ENCODE data around the gene SPSB3.
A peak's percentile ranks its signal among the peaks of the same experiment; 100 is the strongest.

Gene SPSB3

GRCh38 chr16:1820096-1820945 is 38.0 kb upstream of the SPSB3 start:
- H3K9me3 Mint-ChIP-seq, result no peaks in the 10 kb centered on the region
- H3K4me1 Mint-ChIP-seq (ENCODE audit: low read depth), result peaks cover 5% of the 10 kb centered on the region
- no peak overlapping the region for H3K27ac Mint-ChIP-seq
- H3K4me3 Mint-ChIP-seq, result no peak overlapping the region
- peaks cover 5% of the 10 kb centered on the region for H3K36me3 Mint-ChIP-seq (ENCODE audit: low read depth)
- H3K27me3 Mint-ChIP-seq (ENCODE audit: low read depth), result no peaks in the 10 kb centered on the region
- no peak for DNase-seq (ENCODE audit: low spot score)

DNA sequence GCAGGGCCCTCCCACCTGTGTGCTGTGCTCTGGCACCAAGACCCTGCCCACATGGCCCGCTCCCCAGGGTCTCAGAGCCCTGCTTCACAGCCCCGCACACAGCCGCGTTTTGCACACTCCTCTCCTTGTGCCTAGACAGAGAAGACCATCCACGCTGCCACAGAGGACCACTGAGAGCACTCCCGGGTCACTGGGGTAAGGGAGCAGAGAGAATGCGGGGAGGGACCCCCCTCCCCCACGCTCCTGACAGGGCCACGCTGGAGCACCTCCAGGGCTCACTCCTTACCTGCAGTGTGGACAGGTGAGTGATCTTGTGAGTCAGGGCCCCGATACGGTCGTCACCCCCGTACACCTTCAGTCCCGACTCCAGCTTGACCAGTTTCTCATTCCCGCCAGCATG is 37.2 kb upstream of the SPSB3 start:
- H3K9me3 Mint-ChIP-seq, result no peaks in the 10 kb centered on the region
- H3K27me3 Mint-ChIP-seq (ENCODE audit: low read depth), result no peaks in the 10 kb centered on the region
- peaks cover 3% of the 10 kb centered on the region for H3K4me1 Mint-ChIP-seq (ENCODE audit: low read depth)
- H3K27ac Mint-ChIP-seq, result no peak overlapping the region
- peaks cover 7% of the 10 kb centered on the region for H3K36me3 Mint-ChIP-seq (ENCODE audit: low read depth)
- DNase-seq (ENCODE audit: low spot score), result no peak
- H3K4me3 Mint-ChIP-seq, result no peak overlapping the region

GRCh38 chr16:1818873-1819525 is 36.6 kb upstream of the SPSB3 start:
- Mint-ChIP-seq H3K4me1 (ENCODE audit: low read depth) (peaks cover 3% of the 10 kb centered on the region), H3K9me3 (no peaks in the 10 kb centered on the region), H3K27me3 (ENCODE audit: low read depth) (no peaks in the 10 kb centered on the region), H3K27ac (no peak overlapping the region), H3K4me3 (no peak overlapping the region), H3K36me3 (ENCODE audit: low read depth) (peaks cover 7% of the 10 kb centered on the region)
- DNase-seq (ENCODE audit: low spot score), result no peak

- no peak for DNase-seq (ENCODE audit: low spot score)
- Mint-ChIP-seq H3K27ac (no peak overlapping the region), H3K27me3 (ENCODE audit: low read depth) (no peaks in the 10 kb centered on the region), H3K36me3 (ENCODE audit: low read depth) (peaks cover 9% of the 10 kb centered on the region), H3K4me1 (ENCODE audit: low read depth) (peaks cover under 1% of the 10 kb centered on the region), H3K4me3 (no peak overlapping the region), H3K9me3 (no peaks in the 10 kb centered on the region)
Measured at GRCh38 chr16:1818204-1818872, 36.0 kb upstream of the SPSB3 start.

GRCh38 chr16:1817716-1818115 is 35.3 kb upstream of the SPSB3 start:
- H3K27ac Mint-ChIP-seq, result no peak overlapping the region
- peaks cover 12% of the 10 kb centered on the region for H3K36me3 Mint-ChIP-seq (ENCODE audit: low read depth)
- H3K9me3 Mint-ChIP-seq, result no peaks in the 10 kb centered on the region
- H3K4me3 Mint-ChIP-seq, result no peak overlapping the region
- peaks cover 4% of the 10 kb centered on the region for H3K4me1 Mint-ChIP-seq (ENCODE audit: low read depth)
- H3K27me3 Mint-ChIP-seq (ENCODE audit: low read depth), result no peaks in the 10 kb centered on the region
- no peak for DNase-seq (ENCODE audit: low spot score)

DNA sequence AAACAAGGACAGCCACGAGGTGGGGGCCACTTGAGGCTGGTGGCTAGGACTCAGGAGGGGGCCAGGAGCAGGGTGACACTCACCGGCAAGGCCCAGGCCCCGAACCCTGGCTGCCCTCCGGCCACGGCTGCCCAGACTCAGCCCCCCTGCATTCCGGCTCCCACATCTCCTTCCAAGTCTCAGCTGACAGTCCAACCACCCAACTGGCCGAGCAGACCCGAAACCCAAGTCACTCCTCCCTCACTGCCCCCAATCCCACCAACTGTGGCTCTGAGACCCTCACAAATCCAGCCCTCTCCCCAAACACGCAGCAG is 34.9 kb upstream of the SPSB3 start:
- DNase-seq (ENCODE audit: low spot score), result no peak
- H3K4me3 Mint-ChIP-seq, result no peak overlapping the region
- no peak overlapping the region for H3K27ac Mint-ChIP-seq
- no peaks in the 10 kb centered on the region for H3K27me3 Mint-ChIP-seq (ENCODE audit: low read depth)
- H3K4me1 Mint-ChIP-seq (ENCODE audit: low read depth), result peaks cover 6% of the 10 kb centered on the region
- H3K36me3 Mint-ChIP-seq (ENCODE audit: low read depth), result peaks cover 10% of the 10 kb centered on the region
- no peaks in the 10 kb centered on the region for H3K9me3 Mint-ChIP-seq

- peaks cover 10% of the 10 kb centered on the region for H3K36me3 Mint-ChIP-seq (ENCODE audit: low read depth)
- peaks cover 6% of the 10 kb centered on the region for H3K4me1 Mint-ChIP-seq (ENCODE audit: low read depth)
- no peak overlapping the region for H3K4me3 Mint-ChIP-seq
- no peak for DNase-seq (ENCODE audit: low spot score)
- no peaks in the 10 kb centered on the region for H3K9me3 Mint-ChIP-seq
- H3K27ac Mint-ChIP-seq, result no peak overlapping the region
- H3K27me3 Mint-ChIP-seq (ENCODE audit: low read depth), result no peaks in the 10 kb centered on the region
Measured at GRCh38 chr16:1816396-1817275, 34.3 kb upstream of the SPSB3 start.

DNA sequence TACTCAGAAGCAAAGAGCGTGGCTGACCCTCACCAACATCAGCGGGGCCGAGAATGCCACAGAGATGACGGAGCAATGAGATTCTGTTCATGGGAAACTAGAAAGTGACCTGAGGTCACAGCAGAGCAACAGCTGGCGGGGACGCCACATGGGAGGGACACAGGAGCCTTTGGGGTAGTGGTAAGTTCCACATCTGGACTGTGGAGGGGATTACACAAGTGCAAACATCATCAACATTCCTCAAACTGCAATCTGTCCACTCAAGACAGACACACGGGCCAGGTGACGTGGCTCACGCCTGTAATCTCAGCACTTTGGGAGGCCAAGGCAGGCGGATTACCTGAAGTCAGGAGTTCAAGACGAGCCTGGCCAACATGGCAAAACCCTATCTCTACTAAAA is 33.1 kb upstream of the SPSB3 start:
- no peak overlapping the region for H3K4me3 Mint-ChIP-seq
- no peaks in the 10 kb centered on the region for H3K27me3 Mint-ChIP-seq (ENCODE audit: low read depth)
- no peak for DNase-seq (ENCODE audit: low spot score)
- peaks cover 10% of the 10 kb centered on the region for H3K36me3 Mint-ChIP-seq (ENCODE audit: low read depth)
- H3K4me1 Mint-ChIP-seq (ENCODE audit: low read depth), result peaks cover 6% of the 10 kb centered on the region
- H3K9me3 Mint-ChIP-seq, result no peaks in the 10 kb centered on the region
- H3K27ac Mint-ChIP-seq, result no peak overlapping the region

- H3K4me3 Mint-ChIP-seq, result no peak overlapping the region
- no peaks in the 10 kb centered on the region for H3K9me3 Mint-ChIP-seq
- peak; percentile 53 for DNase-seq (ENCODE audit: low spot score)
- H3K36me3 Mint-ChIP-seq (ENCODE audit: low read depth), result peaks cover 13% of the 10 kb centered on the region
- no peaks in the 10 kb centered on the region for H3K27me3 Mint-ChIP-seq (ENCODE audit: low read depth)
- H3K27ac Mint-ChIP-seq, result no peak overlapping the region
- H3K4me1 Mint-ChIP-seq (ENCODE audit: low read depth), result peaks cover 6% of the 10 kb centered on the region
Measured at GRCh38 chr16:1812732-1813163, 30.4 kb upstream of the SPSB3 start.

DNA sequence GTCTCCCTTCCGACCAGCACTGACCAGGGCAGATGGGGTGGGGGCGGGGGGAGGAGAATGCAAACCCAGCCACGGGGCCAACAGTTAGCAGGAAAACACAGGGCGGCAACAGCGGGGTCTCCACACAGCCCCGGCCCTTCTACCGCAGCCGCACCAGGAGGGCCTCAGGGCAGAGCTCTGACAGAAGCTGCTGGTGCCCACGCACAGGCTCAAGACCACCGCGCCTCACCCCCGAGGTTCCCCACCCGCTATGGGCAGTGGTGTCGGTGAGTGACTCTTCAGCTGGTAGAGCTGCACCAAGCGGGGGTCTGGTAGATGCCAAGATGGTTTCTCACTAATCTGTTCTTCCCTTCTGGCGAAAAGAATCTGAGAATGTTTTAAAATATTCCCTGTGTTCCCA is 28.2 kb upstream of the SPSB3 start:
- no peak for DNase-seq (ENCODE audit: low spot score)
- no peaks in the 10 kb centered on the region for H3K9me3 Mint-ChIP-seq
- no peaks in the 10 kb centered on the region for H3K27me3 Mint-ChIP-seq (ENCODE audit: low read depth)
- H3K4me1 Mint-ChIP-seq (ENCODE audit: low read depth), result peaks cover 6% of the 10 kb centered on the region
- H3K4me3 Mint-ChIP-seq, result no peak overlapping the region
- H3K36me3 Mint-ChIP-seq (ENCODE audit: low read depth), result peaks cover 24% of the 10 kb centered on the region
- no peak overlapping the region for H3K27ac Mint-ChIP-seq

DNA sequence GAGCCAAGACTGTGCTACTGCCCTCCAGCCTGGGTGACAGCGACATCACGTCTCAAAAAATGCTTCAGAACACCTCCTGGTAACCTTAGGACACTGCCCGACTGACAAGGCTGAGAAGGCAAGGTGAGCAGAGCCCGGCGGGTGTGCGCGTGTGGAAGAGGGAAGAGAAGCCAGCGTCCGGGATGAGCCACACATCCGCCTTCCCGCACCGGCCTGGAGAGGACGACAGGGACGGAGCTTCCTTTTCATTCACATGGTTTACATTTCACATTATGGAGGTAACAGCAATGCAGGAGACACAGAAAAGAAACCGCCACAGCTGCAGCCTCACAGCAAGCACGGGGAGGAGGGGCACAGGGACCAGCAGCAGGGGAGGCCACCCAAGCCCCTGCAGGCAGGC is 27.7 kb upstream of the SPSB3 start:
- H3K9me3 Mint-ChIP-seq, result no peaks in the 10 kb centered on the region
- H3K36me3 Mint-ChIP-seq (ENCODE audit: low read depth), result peaks cover 21% of the 10 kb centered on the region
- DNase-seq (ENCODE audit: low spot score), result no peak
- no peak overlapping the region for H3K27ac Mint-ChIP-seq
- no peaks in the 10 kb centered on the region for H3K27me3 Mint-ChIP-seq (ENCODE audit: low read depth)
- H3K4me3 Mint-ChIP-seq, result no peak overlapping the region
- peaks cover 6% of the 10 kb centered on the region for H3K4me1 Mint-ChIP-seq (ENCODE audit: low read depth)

DNA sequence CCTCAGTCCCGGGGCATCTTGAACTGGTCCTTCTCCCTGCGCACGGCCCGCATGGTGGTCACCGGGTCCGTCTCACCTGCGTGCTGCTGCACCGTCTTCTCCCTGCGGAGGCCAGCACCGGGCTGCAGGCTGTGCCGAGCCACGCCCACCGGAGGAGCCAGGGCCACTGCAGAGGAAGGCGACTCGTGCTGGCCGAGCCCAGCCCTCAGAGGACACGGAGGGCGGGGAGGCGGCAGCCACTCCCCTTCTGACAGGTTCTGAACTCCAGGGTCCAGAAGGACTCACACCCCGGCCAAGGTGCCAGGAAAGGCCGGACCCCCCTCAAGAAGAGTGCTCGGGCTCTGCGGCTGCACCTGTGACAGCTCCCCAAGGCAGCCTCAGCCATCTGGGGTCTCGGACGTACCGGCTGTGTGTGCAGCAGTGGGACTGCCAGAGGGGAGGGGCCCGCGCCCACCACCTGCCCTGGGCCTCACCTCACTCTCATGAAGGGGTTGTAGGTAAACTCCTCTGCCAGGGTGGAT is 27.0 kb upstream of the SPSB3 start:
- no peak for DNase-seq (ENCODE audit: low spot score)
- Mint-ChIP-seq H3K27ac (no peak overlapping the region), H3K9me3 (no peaks in the 10 kb centered on the region), H3K36me3 (ENCODE audit: low read depth) (peaks cover 21% of the 10 kb centered on the region), H3K4me1 (ENCODE audit: low read depth) (peaks cover 6% of the 10 kb centered on the region), H3K27me3 (ENCODE audit: low read depth) (no peaks in the 10 kb centered on the region), H3K4me3 (no peak overlapping the region)

GRCh38 chr16:1808691-1809090 is 26.3 kb upstream of the SPSB3 start:
- Mint-ChIP-seq H3K27ac (no peak overlapping the region), H3K4me1 (ENCODE audit: low read depth) (peaks cover 6% of the 10 kb centered on the region), H3K36me3 (ENCODE audit: low read depth) (peaks cover 21% of the 10 kb centered on the region), H3K27me3 (ENCODE audit: low read depth) (no peaks in the 10 kb centered on the region), H3K4me3 (no peak overlapping the region), H3K9me3 (no peaks in the 10 kb centered on the region)
- no peak for DNase-seq (ENCODE audit: low spot score)

Data from T-helper 2 cell treated with Interferon-gamma antibody and Interleukin-4, amounts not matched to agents 5 μg/mL and 100 μg/mL, for 36 hours (primary cell).